DMS79 treated with DMSO at 0.1 percent for 48 hours (cell line): Measurements from ENCODE around the gene CD74.
"Not testable (repeated sequence)": the region's sequence is repeated elsewhere in the genome, so short reads cannot be mapped to it uniquely, and the experiment has no call there.

ENCODE experiments used
- DNase-seq: peaks from one replicate; lab custom pipeline; 2025; lab: John Stamatoyannopoulos, UW

The CD74 gene

GRCh38 chr5:150441813-150442698 lies 29.3 kb upstream of the CD74 start:
- no peak for DNase-seq

DNA sequence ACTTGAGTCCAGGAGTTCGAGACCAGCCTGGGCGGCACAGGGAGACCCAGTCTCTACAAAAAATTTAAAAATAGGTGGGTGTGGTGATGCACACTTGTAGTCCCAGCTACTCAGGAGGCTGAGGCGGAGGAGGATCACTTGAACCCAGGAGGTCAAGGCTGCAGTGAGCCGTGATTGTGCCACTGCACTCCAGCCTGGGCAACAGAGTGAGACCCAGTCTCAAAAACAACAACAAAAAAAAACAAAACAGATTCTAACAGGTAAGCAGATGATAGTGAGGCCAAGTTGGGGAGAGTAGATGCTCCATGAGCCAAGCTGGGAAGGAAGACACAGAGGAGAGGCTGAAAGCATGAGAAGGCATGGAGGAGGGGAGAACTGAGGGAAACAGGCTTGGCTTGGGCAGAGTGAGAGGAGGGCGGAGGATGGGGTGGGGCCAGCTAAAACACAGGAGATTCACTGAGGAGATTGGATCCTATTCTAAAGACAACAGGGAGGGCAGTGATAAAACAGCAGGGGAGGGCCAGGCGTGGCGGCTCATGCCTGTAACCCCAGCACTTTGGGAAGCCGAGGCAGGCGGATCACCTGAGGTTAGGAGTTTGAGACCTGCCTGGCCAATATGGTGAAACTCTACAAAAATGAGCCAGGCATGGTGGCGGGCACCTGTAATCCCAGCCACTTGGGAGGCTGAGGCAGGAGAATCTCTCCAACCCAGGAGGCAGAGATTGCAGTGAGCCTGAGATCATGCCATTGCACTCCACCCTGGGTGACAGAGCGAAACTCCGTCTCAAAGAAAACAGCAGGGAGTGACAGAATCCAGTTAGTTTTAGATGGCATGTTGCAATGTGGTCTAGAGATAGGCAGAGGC lies 28.5 kb upstream of the CD74 start:
- DNase-seq: no peak

DNA sequence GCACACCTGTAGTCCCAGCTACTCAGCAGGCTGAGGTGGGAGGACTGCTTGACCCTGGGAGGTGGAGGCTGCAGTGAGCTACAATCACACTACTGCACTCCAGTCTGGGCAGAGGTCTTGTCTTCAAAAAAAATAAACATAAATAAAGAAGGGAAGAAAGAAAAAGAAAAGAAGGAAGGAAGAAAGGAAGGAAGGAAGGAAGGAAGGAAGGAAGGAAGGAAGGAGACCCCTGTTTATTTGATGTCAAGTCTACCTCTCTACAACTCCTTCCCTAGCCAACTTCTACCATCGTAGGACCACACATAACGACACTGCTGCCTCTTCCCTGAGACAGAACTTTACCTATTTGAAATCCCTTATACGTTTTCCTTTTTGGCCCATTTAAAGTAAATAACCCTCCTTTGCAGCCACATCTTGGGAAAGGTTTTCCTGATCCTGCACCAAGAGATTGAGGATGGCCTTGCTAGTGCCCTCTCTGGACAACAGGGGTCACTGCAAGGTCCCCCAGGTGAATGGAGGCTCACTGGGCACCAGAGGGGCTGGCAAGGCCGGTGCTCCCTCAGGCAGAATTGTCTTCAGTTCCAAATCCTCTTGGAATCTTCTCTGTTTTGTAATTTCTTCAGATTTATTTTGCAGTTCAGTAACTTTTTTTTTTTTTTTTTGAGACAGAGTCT lies 26.3 kb upstream of the CD74 start:
- no peak for DNase-seq

DNA sequence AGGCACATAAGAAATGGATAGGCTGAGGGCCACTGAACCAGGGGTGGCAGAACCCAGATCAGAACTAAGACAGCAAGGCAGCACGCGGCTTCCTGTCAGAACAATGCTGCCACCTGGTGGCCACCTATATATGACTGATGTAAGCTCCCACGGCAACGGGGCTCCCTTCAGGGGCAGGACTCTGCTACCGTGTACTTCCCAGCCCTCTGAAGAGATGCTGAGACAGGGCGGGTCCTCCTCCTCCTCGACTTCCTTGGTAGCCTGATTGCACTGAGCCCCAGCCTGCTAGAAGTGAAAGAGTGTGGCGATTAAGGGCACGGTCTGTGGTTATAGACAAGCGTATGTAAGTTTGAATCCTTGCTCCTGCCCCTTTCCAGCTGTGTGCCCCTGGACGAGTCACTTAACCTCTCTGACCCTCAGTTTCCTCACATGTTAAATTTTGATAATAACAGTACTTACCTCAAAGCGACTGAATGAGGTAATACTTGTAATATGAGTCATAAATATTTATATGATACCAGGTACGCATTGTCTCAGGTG lies 23.5 kb upstream of the CD74 start:
- DNase-seq: peak; percentile 48

DNA sequence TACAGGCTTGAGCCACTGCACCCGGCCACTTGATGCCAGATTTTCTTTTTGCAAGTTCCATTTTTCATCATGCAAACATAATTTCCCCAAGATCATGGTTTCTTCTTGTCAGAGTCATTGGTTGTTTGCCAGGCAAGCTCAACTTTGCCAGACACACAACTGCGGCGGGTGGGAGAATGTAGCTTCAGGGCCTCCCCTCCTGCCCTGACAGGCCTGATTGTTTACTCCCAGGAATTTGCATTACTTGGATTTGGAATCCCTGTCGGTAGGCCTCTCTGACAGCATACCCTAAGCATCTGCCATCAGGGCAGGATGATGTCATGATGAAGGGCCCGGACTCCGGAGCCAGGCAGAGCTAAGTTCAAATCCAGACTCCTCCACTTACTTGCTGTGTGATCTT lies 21.8 kb upstream of the CD74 start:
- DNase-seq: no peak

- DNase-seq: no peak
Measured at GRCh38 chr5:150431574-150431973, 18.9 kb upstream of the CD74 start.

DNA sequence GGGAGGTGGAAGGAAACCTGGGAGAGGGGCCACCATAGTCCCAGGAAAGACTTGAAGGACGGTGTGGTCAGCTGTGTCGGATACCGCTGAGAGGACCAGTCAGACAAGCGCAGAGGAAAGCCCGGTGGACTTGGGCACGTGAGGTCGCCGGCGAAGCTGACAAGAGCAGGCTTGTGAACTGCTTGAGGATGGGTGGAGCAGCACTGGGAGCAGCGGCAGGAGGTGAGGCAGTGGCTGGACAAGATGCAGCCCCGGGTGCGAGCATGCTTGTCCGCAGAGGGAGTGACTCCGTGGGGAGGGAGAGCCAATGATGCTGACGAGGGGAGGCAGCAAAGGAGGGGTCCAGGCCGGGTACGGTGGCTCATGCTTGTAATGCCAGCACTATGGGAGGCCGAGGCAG lies 18.3 kb upstream of the CD74 start:
- no peak for DNase-seq

- DNase-seq: no peak
Measured at GRCh38 chr5:150429410-150429873, 16.7 kb upstream of the CD74 start.

DNA sequence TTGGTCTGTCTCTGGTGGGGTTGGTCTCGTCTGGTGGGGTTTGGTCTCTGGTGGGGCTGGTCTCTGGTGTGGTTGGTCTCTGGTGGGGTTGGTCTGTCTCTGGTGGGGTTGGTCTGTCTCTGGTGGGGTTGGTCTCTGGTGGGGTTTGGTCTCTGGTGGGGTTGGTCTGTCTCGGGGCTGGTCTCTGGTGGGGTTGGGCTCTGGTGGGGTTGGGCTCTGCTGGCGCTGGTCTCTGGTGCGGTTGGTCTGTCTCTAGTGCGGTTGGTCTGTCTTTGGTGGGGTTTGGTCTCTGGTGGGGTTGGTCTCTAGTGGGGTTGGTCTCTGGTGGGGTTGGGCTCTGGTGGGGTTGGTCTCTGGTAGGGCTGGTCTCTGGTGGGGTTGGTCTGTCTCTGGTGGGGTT lies 16.3 kb upstream of the CD74 start:
- no peak for DNase-seq

GRCh38 chr5:150428106-150428876 lies 15.6 kb upstream of the CD74 start:
- no peak for DNase-seq

DNA sequence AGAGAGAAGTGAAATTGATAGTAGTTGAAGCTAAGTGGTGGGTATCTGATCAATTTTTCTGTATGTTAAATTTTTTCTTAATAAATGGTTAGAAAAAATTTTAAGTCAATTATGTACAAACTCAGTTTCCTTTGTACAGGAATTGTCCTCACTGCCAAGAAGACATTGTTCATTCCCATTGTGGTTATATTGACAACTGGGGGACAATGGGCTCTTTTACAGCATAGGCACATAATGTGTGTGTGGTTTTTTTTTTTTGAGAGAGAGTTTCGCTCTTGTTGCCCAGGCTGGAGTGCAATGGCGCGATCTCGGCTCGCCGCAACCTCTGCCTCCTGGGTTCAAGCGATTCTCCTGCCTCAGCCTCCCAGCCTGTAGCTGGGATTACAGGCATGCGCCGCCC lies 13.5 kb upstream of the CD74 start:
- DNase-seq: not testable (repeated sequence)

- DNase-seq: no peak
Measured at GRCh38 chr5:150422758-150423157, 10.0 kb upstream of the CD74 start.

DNA sequence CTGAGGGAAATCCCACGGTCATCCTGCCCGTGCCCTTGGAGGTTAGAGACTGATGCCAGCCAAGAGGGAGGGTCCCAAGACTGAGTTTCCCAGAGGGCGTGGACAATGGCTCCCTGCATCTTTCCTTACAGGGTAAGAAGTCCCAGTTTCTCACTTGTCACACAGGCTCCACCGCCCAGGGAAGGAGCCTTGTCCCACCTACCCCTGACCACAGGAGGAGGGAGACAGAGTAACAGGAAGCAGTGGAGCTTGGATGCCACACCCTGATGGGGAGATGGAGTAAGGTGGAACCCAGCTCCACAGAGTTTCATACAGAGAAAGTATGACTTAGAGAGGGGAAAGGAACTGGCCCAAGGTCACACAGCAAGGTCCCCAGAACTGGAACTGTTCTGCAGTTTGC lies 9.4 kb upstream of the CD74 start:
- no peak for DNase-seq

DNA sequence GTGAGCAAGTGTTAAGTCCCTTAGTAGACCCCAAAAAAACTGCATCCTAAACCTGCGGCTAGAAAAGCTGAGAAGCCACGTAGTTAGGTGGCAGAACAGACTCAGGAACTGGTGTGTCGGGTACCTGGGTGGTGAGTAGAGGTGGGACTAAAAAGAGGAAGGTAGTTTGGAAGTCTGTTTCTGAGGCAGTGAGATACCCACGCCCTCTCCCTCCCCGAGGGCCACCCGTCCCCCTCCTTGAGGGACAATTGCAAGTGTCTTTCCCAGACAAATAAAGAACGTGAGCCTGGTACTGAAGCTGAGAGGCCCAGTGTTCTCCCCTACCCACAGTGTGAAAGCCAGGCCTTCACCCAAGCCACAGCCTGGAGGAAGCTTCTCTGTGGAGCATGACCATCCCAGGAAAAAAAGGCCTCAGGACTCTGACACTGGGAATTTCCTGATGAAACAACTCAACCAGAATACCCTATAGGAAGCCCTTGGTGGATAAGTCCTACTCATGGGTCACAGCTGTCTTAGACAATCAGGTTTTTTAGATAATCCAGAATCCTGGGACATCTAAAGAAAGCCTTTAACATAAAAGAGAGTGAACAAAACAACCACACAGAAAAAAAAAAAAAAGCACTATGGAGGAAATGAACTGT lies 7.0 kb upstream of the CD74 start:
- DNase-seq: no peak

DNA sequence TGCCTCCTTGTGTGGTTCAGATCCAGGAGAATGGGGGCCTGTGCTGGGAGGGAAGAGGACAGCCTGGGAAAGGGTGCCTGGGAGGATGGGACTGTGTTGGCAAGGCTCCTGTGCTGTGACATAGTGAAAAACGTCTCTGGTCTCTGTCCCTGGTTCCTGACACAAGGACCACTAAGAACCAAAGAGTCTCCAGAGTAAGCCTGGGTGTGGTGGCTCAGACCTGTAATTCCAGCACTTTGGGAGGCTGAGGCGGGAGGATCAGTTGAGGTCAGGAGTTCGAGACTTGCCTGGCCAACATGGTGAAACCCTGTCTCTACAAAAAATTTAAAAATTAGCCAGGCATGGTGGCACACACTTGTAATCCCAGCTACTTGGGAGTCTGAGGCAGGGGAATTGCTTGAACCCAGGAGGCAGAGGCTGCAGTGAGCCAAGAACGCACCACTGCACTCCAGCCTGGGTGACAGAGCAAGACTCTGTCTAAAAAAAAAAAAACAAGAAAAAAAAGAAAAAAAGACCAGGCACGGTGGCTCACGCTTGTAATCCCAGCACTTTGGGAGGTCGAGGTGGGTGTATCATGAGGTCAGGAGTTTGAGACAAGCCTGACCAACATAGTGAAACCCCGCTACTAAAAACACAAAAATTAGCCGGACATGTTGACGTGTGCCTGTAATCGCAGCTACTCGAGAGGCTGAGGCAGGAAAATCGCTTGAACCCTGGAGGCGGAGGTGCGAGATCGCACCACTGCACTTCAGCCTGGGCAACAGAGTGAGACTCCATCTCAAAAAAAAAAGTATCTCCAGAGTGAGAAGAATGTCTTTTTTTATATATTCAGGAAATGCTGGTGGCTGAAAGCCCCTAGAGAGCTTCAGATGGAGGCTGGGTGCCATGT lies 1.4 kb upstream of the CD74 start:
- not testable (repeated sequence) for DNase-seq

GRCh38 chr5:150413176-150413901 lies 629 bp upstream of the CD74 start:
- DNase-seq: no peak

DNA sequence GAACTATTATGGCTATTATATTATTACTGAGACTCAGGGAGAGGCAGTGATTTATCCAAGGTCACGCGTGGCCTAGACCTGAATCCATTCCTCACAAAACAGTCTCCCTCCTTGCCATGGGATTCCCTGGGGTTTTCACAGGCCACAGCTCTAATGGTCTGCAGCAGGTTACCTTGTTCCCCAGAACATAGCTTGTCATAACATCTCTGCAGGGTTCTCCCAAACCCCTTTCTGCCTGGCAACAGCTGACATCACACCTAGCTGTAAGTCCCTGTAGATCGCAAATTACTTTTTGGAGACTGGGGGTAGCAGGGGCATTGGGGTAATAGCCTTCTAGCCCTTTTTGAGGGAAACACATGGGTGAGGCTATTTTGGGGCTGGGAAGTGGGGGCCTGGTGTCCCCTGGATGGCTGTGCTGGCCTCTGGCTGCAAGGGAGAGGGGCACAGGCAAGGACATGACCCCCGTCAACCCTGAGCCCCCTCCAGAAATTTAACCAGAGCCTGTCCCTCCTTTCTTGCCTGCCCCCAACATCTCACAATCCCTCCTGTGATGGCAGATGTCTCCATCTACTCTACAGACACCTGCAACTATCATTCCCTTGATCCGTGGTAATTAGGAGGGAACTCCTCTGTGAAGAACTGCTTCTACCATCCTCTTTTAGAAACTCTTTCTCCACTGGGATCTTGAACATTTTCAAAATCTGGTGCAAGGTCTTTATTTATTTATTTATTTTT lies 1.3 kb downstream of the CD74 start:
- no peak for DNase-seq

- no peak for DNase-seq
Measured at GRCh38 chr5:150410524-150411244, 2.0 kb downstream of the CD74 start.
